ENCODE measurements around the gene ERMP1. TPM values are rescaled to one million over a fixed set of nuclear protein-coding genes. Genes with fewer than 3 reads are reported as not detected.

Gene ERMP1
- total and polyA plus RNA-seq, 7 donors: 2.4 to 12.3 (median 8.8) TPM

GRCh38 chr9:5866685-5867084 is 33.8 kb upstream of the ERMP1 start:
- Histone ChIP-seq H3K4me1 (no peaks in the 10 kb centered on the region), H3K27ac (no peak overlapping the region), H3K27me3 (ENCODE audit: insufficient read depth in 3 of 3, low read length in 2 of 3) (no peaks in the 10 kb centered on the region), H3K36me3 (ENCODE audit: insufficient read depth in 1 of 2, low read depth in 1 of 2) (peaks cover 0 to 19% of the 10 kb centered on the region in 2 donors), H3K4me3 (no peak overlapping the region), H3K9me3 (no peaks in the 10 kb centered on the region)
- DNase-seq (no peak), ATAC-seq (no peak)
- no peak for TF ChIP-seq CTCF (IDR thresholded peaks at IDR 0.05)
- 91 to 94% (median 93%) methylated on average over 3 of the region's 3 CpGs for WGBS, 3 donors
- intact Hi-C loops (cut with DNase I): no loop called here

- Histone ChIP-seq H3K27ac (no peak overlapping the region), H3K4me1 (no peaks in the 10 kb centered on the region), H3K4me3 (no peak overlapping the region), H3K27me3 (ENCODE audit: insufficient read depth in 3 of 3, low read length in 2 of 3) (no peaks in the 10 kb centered on the region), H3K36me3 (ENCODE audit: insufficient read depth in 1 of 2, low read depth in 1 of 2) (peaks cover 0 to 15% of the 10 kb centered on the region in 2 donors), H3K9me3 (no peaks in the 10 kb centered on the region)
- DNase-seq: no peak
- TF ChIP-seq CTCF (IDR thresholded peaks at IDR 0.05): no peak
- intact Hi-C loops (cut with DNase I): no loop called here
- 95 to 100% (median 100%) methylated on average over 2 of the region's 2 CpGs for WGBS, 3 donors
- no peak for ATAC-seq
Measured at GRCh38 chr9:5866272-5866671, 33.4 kb upstream of the ERMP1 start.

- no peak for DNase-seq
- TF ChIP-seq CTCF (IDR thresholded peaks at IDR 0.05): no peak
- WGBS, 3 donors: 84 to 86% (median 85%) methylated on average over 4 of the region's 4 CpGs
- H3K4me1 ChIP-seq: no peaks in the 10 kb centered on the region
- intact Hi-C loops (cut with DNase I): no loop called here
- no peaks in the 10 kb centered on the region for H3K27me3 ChIP-seq (ENCODE audit: insufficient read depth in 3 of 3, low read length in 2 of 3)
- no peak overlapping the region for H3K27ac ChIP-seq
- ATAC-seq: no peak
- no peaks in the 10 kb centered on the region for H3K9me3 ChIP-seq
- H3K36me3 ChIP-seq (ENCODE audit: insufficient read depth in 1 of 2, low read depth in 1 of 2): peaks cover 0 to 15% of the 10 kb centered on the region in 2 donors
- no peak overlapping the region for H3K4me3 ChIP-seq
Measured at GRCh38 chr9:5864446-5864845, 31.5 kb upstream of the ERMP1 start.

- Histone ChIP-seq H3K9me3 (no peaks in the 10 kb centered on the region), H3K36me3 (ENCODE audit: insufficient read depth in 1 of 2, low read depth in 1 of 2) (peaks cover 0 to 24% of the 10 kb centered on the region in 2 donors), H3K4me1 (no peaks in the 10 kb centered on the region), H3K27me3 (ENCODE audit: insufficient read depth in 3 of 3, low read length in 2 of 3) (no peaks in the 10 kb centered on the region), H3K27ac (no peak overlapping the region), H3K4me3 (no peak overlapping the region)
- no peak for TF ChIP-seq CTCF (IDR thresholded peaks at IDR 0.05)
- intact Hi-C loops (cut with DNase I): no loop called here
- 37 to 57% (median 42%) methylated on average over 2 of the region's 2 CpGs for WGBS, 3 donors
- DNase-seq (no peak), ATAC-seq (no peak)
Measured at GRCh38 chr9:5863092-5863746, 30.3 kb upstream of the ERMP1 start.

GRCh38 chr9:5858833-5859232 is 25.9 kb upstream of the ERMP1 start:
- H3K36me3 ChIP-seq (ENCODE audit: insufficient read depth in 1 of 2, low read depth in 1 of 2): peaks cover 0 to 16% of the 10 kb centered on the region in 2 donors
- H3K4me3 ChIP-seq: no peak overlapping the region
- ATAC-seq: no peak
- no peak for TF ChIP-seq CTCF (IDR thresholded peaks at IDR 0.05)
- H3K4me1 ChIP-seq: no peaks in the 10 kb centered on the region
- H3K9me3 ChIP-seq: no peaks in the 10 kb centered on the region
- no peaks in the 10 kb centered on the region for H3K27me3 ChIP-seq (ENCODE audit: insufficient read depth in 3 of 3, low read length in 2 of 3)
- intact Hi-C loops (cut with DNase I): no loop called here
- DNase-seq: no peak
- H3K27ac ChIP-seq: no peak overlapping the region
- 28 to 49% (median 31%) methylated on average over 3 of the region's 3 CpGs for WGBS, 3 donors

Measured in psoas muscle (tissue), 8 donors.